ENCODE results near the gene MKNK1.

DNA sequence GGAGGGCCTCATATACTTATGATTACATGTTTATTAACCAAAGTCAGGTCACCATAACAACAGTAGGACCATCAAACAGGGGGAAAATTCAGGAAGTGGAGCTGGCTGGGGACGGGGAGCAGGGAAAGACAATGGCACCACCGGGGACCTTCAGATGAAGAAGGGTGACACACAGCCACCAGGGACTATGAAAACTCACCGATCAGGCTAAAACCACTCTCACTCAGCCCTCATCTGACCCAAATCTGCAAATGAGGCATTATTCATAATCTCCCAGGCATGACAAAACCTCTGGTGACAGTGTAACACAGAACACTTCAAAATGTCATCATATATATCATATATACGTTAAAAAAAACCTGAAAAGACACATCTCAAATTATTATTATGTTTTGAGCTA lies 11.2 kb downstream of the MKNK1 start:
- TF ChIP-seq ZC3H10 (CRISPR knock-in tag; IDR thresholded peaks at IDR 0.05) (no peak), CSDC2 (CRISPR knock-in tag; IDR thresholded peaks at IDR 0.05) (no peak)
